NCI-H1694 treated with DMSO at 0.1 percent for 48 hours (cell line): ENCODE results near the gene CD96.
A peak's percentile ranks its signal among the peaks of the same experiment; 100 is the strongest.
"Not testable (repeated sequence)": the region's sequence is repeated elsewhere in the genome, so short reads cannot be mapped to it uniquely, and the experiment has no call there.

Source experiments
- DNase-seq: peaks from one replicate; lab custom pipeline; 2025; lab: John Stamatoyannopoulos, UW

The CD96 gene

GRCh38 chr3:111627092-111627491 lies 85.1 kb downstream of the CD96 start:
- DNase-seq = no peak

GRCh38 chr3:111629018-111629417 lies 87.0 kb downstream of the CD96 start:
- not testable (repeated sequence) for DNase-seq

- not testable (repeated sequence) for DNase-seq
These were observed 88.6 kb downstream of the CD96 start for GRCh38 chr3:111630638-111631037.

GRCh38 chr3:111635403-111635802 lies 93.4 kb downstream of the CD96 start:
- no peak for DNase-seq

- DNase-seq = no peak
These were observed 94.4 kb downstream of the CD96 start for GRCh38 chr3:111636366-111636885.

GRCh38 chr3:111639316-111639715 lies 97.3 kb downstream of the CD96 start:
- no peak for DNase-seq

- DNase-seq = no peak
These were observed 107.1 kb downstream of the CD96 start for GRCh38 chr3:111648991-111649579.

- DNase-seq = no peak
These were observed 108.6 kb downstream of the CD96 start for GRCh38 chr3:111650378-111651275.

- no peak for DNase-seq
These were observed 110.6 kb downstream of the CD96 start for GRCh38 chr3:111652492-111653180.

GRCh38 chr3:111653766-111654165 lies 111.8 kb downstream of the CD96 start:
- DNase-seq = no peak

- DNase-seq = no peak
These were observed 120.0 kb downstream of the CD96 start for GRCh38 chr3:111662012-111662411.

- no peak for DNase-seq
These were observed 120.9 kb downstream of the CD96 start for GRCh38 chr3:111662907-111663306.

GRCh38 chr3:111666041-111666735 lies 124.2 kb downstream of the CD96 start:
- DNase-seq = no peak

- DNase-seq = no peak
These were observed 125.2 kb downstream of the CD96 start for GRCh38 chr3:111667170-111667569.

- DNase-seq = no peak
These were observed 125.7 kb downstream of the CD96 start for GRCh38 chr3:111667621-111668239.

- no peak for DNase-seq
These were observed 126.3 kb downstream of the CD96 start for GRCh38 chr3:111668326-111668725.

GRCh38 chr3:111668888-111669488 lies 127.0 kb downstream of the CD96 start:
- DNase-seq = peak; percentile 80

- DNase-seq = no peak
These were observed 128.1 kb downstream of the CD96 start for GRCh38 chr3:111669926-111670630.

GRCh38 chr3:111672461-111672860 lies 130.5 kb downstream of the CD96 start:
- not testable (repeated sequence) for DNase-seq

GRCh38 chr3:111675846-111676210 lies 133.8 kb downstream of the CD96 start:
- no peak for DNase-seq
